Sigmoid colon (tissue), 4 donors: ENCODE measurements around the gene CEP170B.

Source experiments
- CTCF ChIP-seq, 4 experiments: fragments of 450-650 bp in 3 of 4; fragments of 200-600 bp in 1 of 4; IDR thresholded peaks; one replicate each; pipeline ENCODE4 v1.5.1; 2016 to 2019; ENCODE audit warnings: antibody characterized with exemption in 4 of 4, mild to moderate bottlenecking in 3 of 4, moderate library complexity in 2 of 4
- EP300 ChIP-seq, 4 donors: sonication (generic); formaldehyde crosslinking; IDR thresholded peaks; one replicate each; pipeline ENCODE4 v1.6.1; 2017; ENCODE audit warnings: antibody characterized with exemption in 4 of 4
- POLR2A ChIP-seq, 2 donors: fragments of 450-650 bp; IDR thresholded peaks; one replicate each; pipeline ENCODE4 v1.6.1; 2016; ENCODE audit warnings: antibody characterized with exemption in 2 of 2, mild to moderate bottlenecking in 2 of 2, moderate library complexity in 2 of 2

- TF ChIP-seq CTCF (IDR thresholded peaks at IDR 0.05) (no peak), POLR2A (IDR thresholded peaks at IDR 0.05) (no peak), EP300 (IDR thresholded peaks at IDR 0.05) (no peak)
Observed at GRCh38 chr14:104888489-104889374, 23.7 kb downstream of the CEP170B start.
